ENCODE results near the gene FARSB.

GRCh38 chr2:222561817-222562645 is 93.9 kb downstream of the FARSB start:
- no peak for TF ChIP-seq POLR2A (IDR thresholded peaks at IDR 0.05)
- TF ChIP-seq, protein P1, sequence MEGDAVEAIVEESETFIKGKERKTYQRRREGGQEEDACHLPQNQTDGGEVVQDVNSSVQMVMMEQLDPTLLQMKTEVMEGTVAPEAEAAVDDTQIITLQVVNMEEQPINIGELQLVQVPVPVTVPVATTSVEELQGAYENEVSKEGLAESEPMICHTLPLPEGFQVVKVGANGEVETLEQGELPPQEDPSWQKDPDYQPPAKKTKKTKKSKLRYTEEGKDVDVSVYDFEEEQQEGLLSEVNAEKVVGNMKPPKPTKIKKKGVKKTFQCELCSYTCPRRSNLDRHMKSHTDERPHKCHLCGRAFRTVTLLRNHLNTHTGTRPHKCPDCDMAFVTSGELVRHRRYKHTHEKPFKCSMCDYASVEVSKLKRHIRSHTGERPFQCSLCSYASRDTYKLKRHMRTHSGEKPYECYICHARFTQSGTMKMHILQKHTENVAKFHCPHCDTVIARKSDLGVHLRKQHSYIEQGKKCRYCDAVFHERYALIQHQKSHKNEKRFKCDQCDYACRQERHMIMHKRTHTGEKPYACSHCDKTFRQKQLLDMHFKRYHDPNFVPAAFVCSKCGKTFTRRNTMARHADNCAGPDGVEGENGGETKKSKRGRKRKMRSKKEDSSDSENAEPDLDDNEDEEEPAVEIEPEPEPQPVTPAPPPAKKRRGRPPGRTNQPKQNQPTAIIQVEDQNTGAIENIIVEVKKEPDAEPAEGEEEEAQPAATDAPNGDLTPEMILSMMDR (IDR thresholded peaks at IDR 0.05), result peak; percentile 12 to 64 (median 49)

All from body of pancreas (tissue), 4 donors.